Measurements from ENCODE around the gene RAB1A.
"Not testable (repeated sequence)": the region's sequence is repeated elsewhere in the genome, so short reads cannot be mapped to it uniquely, and the experiment has no call there.

Gene RAB1A

DNA sequence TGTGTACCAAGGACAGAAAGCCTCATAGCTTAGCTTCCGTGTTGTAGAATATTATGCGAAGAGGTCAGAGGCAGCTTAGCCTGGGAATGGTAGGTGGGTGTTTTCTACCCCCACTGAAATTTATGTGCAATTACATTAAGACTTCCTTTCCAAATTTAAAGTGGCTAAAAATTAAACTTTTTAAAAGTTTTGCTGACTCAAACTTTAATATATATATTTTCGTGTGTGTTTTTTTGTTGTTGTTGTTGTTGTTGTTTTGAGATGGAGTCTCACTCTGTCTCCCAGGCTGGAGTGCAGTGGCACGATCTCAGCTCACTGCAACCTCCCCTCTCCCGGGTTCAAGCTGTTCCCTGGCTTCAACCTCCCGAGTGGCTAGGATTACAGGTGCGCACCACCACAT lies 4.3 kb upstream of the RAB1A start:
- no peak for DNase-seq

DNA sequence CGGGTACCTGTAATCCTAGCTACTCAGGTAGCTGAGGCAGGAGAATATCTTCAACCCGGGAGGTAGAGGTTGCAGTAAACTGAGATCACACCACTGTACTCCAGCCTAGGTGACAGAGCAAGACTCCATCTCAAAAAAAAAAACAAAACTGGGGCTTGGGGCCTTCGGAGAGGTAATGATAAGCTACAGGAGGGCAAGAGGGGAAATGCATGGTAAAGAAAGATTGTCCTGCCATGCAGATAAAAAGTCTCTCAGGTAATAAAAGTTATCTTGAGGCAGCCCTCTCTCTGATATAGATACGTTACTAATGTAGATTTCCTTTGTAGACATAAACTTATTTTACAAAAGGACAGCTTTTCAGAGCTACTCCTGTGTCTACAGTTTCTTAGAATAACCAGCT lies 3.7 kb upstream of the RAB1A start:
- DNase-seq: no peak

DNA sequence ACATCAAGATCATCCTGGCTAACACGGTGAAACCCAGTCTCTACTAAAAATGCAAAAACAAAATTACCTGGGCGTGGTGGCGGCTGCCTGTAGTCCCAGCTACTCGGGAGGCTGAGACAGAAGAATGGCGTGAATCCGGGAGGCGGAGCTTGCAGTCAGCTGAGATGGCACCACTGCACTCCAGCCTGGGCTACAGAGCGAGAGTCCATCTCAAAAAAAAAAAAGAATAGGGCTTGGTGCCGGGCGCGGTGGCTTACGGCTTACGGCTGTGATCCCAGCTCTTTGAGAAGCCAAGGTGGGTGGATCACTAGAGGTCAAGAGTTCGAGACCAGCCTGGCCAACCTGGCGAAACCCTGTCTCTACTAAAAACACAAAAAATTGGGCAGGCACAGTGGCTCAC lies 3.0 kb upstream of the RAB1A start:
- DNase-seq: not testable (repeated sequence)

DNA sequence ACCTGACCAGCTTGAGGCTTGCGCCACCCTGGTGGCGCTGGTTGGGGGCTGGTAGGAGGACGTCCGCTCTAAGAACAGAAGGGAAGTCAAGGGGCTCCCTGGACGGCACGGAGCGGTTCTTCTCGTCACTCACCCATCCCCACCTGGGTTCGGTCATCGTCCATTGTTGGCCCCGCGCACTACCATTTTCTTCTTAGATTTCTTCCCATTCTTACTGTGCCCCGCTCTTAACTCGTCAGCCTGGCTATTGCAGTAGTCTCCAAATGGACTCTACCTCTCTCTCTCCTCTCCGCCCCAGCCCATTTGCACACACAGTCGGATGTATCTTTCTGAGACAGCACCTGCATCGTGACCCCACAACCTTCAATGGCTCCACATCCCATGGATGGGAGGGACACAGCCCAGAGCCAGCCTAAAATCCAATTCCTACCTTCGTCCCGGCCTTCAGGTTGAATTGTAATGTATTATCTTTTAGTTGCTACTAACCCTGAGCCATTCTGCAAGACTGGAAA lies 814 bp upstream of the RAB1A start:
- no peak for DNase-seq

DNA sequence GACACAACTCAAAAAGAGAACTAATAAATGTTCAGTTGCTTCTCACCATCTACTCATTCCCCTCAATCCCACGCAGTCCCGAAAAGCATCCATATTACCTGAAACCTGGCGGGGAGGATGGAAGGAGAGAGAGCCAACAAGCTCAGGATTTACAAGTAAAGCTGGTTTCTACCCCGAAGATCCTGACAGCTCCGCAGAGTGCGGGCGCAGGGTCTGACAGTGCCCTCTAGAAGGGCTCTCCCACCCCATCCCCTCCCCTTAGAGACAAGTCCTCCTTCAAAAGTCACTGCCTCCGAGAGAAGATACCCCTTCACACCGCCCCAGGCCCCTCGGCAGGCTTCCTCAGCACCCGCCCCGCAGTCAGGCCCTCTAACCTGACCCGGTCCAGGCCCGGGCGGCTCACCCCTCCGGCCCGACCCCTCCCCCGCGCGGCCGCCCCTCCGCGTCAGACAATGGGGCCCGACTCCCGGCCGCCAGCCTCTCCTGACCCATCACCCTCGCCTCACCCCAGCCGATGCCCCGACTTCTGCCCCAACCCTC lies 550 bp downstream of the RAB1A start:
- no peak for DNase-seq

DNA sequence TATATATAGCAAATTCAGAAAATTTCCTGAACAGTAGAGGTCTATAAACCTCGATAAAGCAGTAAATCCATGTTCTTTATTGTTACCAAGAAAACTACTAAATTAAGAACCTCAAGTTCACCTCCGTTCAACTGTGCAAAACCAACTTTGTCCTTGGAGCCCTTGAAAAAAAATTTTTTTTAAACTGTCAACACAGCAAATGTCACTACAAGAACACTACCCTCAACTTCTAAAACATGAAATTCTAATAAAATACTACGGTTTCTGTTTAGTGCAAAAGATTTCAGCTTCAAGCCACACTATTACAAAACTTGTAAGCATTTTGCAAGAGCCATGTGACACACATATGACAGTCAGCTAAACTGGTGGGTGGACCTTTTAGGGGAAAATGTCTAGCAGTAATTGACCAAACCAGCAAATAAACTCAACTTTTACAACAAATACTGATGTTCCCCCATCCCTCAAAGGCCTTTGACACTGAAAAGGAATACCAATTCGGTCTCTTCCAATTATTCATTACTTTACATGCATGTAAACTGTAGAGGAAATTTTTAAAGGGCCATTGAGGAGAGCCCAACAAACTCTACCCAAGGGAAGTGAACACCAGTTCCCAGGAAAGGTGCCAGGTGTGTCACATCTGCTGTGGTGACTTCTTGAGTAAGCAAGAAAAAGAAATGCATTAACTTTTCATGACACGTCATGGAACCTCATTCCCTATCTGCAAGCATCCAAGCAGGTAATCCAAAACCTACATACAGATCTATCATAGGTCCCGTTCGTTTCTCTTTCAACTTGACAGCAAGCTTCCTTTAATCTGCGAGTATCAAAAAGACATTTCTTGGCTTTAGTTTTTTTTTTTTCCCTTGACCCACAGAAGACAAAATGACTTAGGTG lies 1.4 kb downstream of the RAB1A start:
- no peak for DNase-seq

DNA sequence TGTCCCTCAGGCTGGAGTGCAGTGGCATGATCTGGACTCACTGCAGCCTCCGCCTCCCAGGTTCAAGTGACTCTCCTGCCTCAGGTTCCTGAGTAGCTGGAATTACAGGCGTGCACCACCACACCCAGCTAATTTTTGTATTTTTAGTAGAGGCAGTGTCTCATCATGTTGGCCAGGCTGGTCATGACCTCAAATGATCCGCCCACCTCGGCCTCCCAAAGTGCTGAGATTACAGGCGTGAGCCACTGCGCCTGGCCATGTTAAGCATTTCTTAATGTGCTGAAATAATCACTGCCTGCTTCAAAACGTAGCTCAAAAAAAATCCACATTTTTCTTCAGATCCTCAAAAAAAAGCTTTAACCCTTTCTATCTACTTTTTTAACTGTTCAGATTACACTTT lies 4.4 kb downstream of the RAB1A start:
- DNase-seq: not testable (repeated sequence)

DNA sequence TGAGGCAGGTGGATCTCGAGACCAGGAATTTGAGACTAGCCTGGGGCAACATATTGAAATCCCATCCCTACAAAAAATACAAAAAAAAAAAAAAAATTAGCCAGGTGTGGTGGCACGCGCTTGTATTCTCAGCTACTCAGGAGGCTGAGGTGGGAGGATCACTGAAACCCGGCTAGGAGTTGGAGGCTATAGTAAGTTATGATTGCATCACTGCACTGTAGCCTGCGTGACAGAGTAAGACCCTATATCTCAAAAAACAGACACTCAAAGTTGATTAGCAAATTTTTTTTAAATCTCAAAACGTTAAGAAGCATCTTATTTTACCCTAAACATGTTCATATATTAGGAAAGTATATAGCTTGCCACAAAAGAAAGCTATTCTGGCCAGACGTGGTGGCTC lies 7.6 kb downstream of the RAB1A start:
- no peak for DNase-seq

DNA sequence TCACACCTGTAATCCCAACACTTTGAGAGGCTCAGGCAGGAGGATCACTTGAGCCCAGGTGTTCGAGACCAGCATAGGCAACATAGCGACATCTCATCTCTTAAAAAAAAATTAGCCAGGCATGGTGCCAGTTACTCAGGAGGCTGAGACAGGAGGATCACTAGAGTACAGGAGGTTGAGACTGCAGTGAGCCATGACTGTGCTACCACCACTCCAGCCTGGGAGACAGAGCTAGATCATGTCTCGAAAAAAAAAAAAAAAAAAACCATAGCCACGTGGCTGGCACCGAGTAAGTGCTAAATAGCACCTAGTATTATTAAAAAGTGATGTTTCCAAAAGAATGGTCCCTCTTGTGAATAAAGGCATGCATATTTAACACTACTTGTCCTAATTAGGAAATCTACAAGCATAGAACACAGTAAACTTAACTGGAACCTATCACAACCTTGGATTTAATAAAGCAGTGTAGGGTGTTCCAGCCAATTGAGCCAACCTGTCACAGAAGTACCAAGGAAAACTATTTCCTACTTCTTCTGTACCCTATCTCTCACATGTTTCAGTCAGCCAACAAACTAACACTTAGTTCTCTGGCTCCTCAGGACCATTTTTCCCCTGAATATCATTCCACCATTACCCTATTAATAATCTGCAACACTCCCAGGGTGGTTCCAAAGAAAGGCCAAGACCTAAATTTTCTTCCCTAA lies 8.8 kb downstream of the RAB1A start:
- DNase-seq: no peak

DNA sequence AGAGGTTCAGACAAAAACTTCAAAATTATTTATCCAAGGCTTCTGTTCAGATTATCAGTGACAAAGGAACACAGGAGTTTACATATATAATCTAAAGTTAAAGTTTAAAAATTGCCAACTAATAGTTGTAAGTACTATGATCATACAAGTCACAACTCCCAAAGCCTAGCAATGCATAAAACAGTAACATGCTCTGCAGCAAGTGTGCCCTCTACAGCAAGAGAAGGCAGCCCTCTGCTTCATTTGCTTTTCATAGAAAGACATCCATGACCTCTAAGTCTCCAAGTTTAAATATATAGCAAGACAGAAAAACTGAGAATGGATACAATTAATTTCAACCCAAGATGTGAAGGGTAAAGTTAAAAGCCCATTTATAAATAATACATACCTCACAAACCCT lies 13.3 kb downstream of the RAB1A start:
- no peak for DNase-seq

DNA sequence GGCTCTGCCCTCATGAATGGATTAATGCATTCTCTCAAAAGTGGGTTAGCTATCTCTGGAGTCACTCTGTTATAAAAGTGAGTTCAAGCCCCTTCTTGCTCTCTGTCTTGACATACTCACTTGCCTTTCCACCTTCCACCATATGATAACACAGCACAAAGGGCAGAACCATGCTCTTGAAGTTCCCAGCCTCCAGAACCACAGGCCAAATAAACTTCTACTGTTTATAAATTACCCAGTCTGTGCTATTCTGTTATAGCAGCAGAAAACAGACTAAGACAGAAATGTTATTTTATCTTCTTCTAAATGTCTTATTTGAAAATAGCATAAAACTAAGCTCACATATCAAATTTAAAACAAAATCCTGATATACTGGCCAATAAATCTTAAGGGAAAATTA lies 15.0 kb downstream of the RAB1A start:
- DNase-seq: no peak

DNA sequence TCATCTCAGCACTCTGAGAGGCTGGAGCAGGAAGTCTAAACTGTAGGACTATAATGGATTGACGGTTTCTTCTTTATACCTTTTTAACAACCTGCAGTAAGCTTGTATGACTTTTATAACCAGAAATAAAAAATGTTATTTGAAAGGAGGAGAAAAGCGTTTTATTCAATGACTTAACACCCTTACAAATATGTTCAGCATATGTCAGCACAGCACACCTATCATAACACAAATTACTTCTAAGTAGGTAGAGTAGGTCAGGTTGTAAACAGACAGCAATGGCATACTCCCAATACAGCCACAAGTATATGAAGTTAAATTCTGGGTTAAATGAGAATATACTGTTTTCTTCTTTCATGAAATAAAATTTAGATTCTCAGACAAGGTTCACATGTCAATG lies 16.1 kb downstream of the RAB1A start:
- no peak for DNase-seq

DNA sequence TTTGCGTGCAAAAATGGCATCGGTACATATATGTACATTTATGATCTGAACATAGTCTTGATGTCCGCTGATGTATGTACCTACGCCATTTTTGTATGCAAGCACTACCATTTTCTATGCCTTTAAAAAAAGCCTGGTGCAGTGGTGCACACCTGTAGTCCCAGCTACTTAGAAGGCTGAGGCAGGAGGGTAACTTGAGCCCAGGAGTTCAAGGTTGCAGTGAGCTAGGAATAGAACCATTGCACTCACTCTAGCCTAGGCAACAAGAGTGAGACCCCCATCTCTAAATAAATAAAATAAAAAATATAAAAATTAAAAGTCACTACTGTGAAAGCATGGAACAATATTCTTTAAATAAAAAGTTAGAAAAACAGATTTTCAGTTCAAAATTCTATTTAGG lies 16.7 kb downstream of the RAB1A start:
- no peak for DNase-seq

DNA sequence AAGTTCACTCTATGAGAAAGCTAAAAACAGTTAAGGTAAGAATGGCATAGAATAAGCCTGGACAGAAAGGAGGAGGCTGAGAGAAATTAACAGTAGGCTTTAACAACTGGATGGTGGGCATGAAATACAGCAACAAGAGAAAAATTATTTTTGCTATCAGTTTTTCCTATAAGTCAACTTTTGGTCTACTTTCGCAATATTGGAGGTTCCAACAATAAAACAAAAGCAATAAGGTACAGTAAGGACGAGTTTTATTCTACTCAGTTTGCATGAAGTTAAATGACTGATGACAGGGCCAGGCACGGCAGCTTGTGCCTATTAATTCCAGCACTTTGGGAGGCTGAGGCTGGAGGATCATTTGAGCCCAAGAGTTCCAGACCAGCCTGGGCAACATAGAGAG lies 17.3 kb downstream of the RAB1A start:
- DNase-seq: no peak

DNA sequence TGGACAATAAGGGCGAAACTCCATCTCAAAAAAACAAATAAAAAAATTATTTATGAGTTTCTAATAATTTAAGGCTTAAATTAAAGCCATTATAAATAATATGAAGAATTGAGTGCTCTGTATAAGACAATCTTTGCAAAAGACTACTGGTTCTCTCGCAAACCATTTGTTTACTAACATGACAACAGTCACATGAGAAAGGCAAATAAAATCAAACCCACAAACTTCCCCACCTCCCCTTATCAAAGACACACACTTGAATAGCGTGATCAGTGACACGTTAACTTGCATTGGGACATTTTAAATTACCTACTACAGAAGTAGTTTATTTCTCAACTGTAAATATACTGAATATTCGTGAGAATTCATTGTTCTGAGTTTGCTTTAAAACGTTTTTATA lies 21.1 kb downstream of the RAB1A start:
- DNase-seq: no peak

DNA sequence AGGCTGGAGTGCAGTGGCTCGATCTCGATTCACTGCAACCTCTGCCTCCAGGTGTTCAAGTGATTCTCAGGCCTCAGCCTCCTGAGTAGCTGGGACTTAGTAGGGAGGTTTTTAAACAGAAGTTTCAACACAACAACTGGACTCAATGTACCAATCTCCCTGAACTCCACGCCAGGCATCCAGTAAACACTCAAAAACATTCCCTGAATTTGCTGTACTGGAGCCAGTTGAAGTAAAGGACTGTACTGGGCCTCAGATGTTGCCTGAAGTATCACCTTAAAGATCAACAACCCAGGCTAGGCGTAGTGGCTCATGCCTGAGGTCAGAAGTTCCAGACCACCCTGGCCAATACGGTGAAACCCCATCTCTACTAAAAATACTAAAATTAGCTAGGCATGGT lies 22.4 kb downstream of the RAB1A start:
- DNase-seq: no peak

DNA sequence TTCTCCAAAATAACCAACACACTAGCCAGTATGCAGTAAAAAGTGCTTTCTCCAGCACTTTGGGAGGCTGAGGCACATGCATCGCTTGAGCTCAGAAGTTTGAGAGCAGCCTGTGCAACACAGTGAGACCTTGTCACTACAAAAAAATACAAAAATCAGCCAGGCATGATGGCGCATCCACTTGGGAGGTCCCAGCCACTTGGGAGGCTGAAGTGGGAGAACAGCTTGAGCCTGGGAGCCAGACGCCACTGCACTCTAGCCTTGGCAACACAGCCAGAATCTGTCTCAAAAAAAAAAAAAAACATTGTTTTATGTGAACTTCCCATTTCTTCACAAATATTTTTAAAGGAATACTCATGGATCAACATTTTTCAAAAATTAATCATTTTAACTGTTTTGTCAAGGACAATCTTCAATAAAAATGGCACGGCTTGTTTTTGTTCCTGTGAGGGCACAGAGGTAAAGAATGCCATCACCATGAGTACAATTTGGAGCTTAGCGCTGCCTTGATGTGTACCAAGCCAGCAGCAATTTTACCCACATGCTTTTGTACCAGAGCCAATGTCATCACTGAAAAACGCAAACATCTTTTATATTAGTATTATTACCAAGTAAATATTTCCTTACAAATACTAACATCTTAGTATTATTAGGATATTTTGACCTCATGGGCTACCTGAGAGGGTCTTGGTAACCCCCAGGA lies 26.7 kb downstream of the RAB1A start:
- no peak for DNase-seq

DNA sequence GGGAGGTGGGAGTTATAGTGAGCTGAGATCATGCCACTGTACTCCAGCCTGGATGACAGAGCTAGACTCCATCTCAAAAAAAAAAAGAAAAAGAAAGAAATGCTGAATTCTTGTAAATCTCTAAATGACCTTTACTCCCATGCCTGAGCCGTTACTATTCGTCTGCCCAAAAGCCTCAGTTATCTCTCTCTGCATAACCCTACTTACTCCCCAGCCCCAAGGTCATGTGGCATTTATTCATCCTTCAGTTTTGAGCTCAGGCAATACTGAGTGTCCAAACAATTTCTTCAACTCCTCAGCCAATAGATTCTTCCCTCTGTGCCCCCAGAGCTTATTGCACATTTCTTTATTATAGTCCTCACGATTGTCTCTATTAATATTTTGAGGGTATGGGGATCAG lies 28.8 kb downstream of the RAB1A start:
- DNase-seq: no peak

DNA sequence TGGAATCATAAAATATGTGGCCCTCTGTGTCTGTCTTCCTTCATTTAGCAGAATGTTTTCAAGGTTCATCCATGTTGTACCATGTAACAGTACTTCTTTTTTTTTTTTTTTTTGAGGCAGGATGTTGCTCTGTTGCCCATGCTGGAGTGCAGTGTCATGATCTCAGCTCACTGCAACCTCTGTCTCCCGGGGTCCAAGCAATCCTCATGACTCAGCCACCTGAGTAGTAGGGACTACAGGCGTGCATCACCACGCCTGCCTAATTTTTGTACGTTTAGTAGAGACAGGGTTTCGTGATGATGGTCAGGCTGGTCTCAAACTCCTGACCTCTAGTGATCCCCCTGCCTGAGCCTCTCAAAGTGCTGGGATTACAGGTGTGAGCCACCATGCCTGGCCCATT lies 31.2 kb downstream of the RAB1A start:
- DNase-seq: no peak

DNA sequence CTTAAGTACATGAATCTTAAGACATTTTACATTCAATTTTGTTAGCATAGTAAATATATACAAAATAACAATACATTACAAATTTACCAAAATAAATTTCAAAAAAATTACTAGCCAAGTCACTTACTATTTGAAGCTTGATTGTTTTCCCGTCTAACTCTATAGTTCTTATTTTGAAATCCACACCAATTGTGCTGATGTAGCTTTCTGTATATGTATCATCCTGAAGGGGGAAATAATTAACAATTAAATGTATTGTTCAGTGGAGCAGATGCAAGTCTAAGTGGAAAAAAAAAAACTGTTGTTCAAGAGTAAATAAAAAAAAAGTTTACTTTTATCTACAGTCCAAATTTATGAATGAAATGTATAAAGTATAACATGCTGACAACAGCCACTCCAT lies 32.1 kb downstream of the RAB1A start:
- DNase-seq: no peak

DNA sequence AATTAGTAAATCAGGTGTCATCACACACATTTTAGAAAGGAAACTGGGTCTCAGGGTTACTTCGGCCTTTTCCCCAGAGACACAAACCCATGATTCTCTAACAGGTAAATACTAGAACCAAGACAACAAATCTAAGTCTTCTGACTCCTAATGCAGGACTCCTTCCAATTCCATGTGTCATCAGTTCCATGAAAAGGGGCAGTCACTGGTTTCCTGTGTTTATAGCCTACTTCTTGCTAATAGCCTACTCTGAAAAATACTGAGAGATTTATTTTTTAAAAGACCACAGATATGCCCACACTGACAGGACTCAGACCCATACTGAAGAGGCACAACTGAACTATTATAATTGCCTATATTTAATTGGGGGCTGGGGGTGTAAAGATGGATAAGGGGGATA lies 33.0 kb downstream of the RAB1A start:
- DNase-seq: no peak

DNA sequence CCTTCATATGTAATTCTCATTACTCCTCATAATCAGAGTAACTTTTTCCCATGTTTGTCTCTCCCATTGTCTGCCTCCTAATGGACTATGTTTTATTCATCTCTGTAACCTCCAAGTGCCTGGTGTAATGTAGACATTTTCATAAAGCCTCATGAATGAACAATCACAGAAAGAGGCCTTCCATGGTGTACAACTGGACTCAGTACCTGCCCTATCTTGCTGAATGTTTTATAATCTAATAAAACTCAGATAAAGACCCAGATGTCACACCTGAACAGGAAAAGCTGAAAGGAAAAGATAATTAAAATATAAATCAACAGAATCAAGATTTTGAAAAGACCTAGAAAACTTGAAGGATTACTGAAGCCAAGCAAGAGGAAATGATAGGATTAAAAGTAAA lies 36.7 kb downstream of the RAB1A start:
- DNase-seq: no peak

DNA sequence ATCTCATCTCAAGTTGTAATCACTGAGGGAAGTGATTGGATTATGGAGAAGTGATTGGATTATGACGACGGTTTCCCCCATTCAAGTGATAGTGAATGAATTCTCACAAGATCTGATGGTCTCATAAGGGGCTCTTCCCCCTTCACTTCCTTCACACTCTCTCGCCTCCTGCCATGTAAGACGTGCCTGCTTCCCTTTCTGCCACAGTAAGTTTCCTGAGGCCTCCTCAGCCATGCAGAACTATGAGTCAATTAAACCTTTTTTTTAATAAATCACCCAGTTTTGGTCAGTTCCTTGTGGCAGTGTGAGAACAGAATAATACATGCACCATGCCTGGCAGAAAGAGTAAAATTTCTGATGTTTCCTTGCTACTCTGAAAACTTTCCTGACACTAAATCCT lies 37.1 kb downstream of the RAB1A start:
- no peak for DNase-seq

DNA sequence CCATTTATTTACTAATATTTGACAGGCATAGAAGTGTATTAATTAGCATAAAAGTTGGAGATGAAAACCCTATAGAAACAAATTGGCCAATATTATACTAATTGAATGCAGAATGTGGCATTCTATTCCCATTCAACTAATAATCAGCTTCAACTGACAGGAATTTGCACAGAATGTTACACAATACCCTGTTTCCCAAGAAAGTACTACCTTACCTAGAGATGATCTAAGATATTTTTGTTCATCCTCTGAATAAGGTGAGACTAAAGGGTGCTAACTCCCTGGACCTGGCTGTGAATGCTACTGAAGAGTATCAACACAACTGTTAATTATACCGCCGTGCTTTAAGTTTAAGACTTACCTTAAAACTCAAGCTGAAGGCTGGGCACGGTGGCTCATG lies 44.8 kb downstream of the RAB1A start:
- DNase-seq: no peak

Data from activated CD4-positive, alpha-beta T cell treated with anti-CD3 and anti-CD28 coated beads, Interleukin-2, amount 50 U/mL, for 1 hour (primary cell).